Gastrocnemius medialis (tissue), 4 donors: ENCODE results near the gene ALKAL2. TPM values are rescaled to one million over a fixed set of nuclear protein-coding genes. Genes with fewer than 3 reads are reported as not detected.

Experiments used
- ATAC-seq, 2 donors: fragments of 150-250 bp; one replicate each; pipeline ENCODE4 v1.9.1; 2016
- DNase-seq, 2 donors: peaks; one replicate each; pipeline ENCODE4 v3.0.0-alpha.2; 2019
- H3K27ac ChIP-seq, 4 donors: fragments of 200-600 bp; sonication (generic); 1 replicate in 1 of 4; 2 replicates in 3 of 4; pipeline ENCODE4 v1.5.1; 2016 to 2018; ENCODE audit warnings: mild to moderate bottlenecking in 2 of 4, moderate library complexity in 1 of 4
- H3K27me3 ChIP-seq, 3 donors: fragments of 200-600 bp; sonication (generic) in 2 of 3; 1 replicate in 1 of 3; 2 replicates in 2 of 3; pipeline versions ENCODE4 v1.5.1 to v1.6.0; 2016 to 2019; ENCODE audit warnings: mild to moderate bottlenecking in 1 of 3, moderate library complexity in 1 of 3
- H3K36me3 ChIP-seq, 2 donors: fragments of 200-600 bp; sonication (generic) in 1 of 2; one replicate each; pipeline ENCODE4 v1.5.1; 2017 to 2018
- H3K4me1 ChIP-seq, 2 donors: fragments of 200-600 bp; sonication (generic) in 1 of 2; one replicate each; pipeline ENCODE4 v1.5.1; 2016 to 2017; ENCODE audit warnings: mild to moderate bottlenecking in 2 of 2
- H3K4me3 ChIP-seq, 4 donors: fragments of 200-600 bp; sonication (generic) in 3 of 4; 1 replicate in 1 of 4; 2 replicates in 3 of 4; pipeline ENCODE4 v1.5.1; 2016 to 2019; ENCODE audit warnings: mild to moderate bottlenecking in 2 of 4
- H3K9me3 ChIP-seq, 3 donors: fragments of 200-600 bp; sonication (generic) in 2 of 3; 1 replicate in 1 of 3; 2 replicates in 2 of 3; pipeline ENCODE4 v1.5.1; 2016 to 2019
- POLR2A ChIP-seq, 2 donors: fragments of 450-650 bp; IDR thresholded peaks; one replicate each; pipeline ENCODE4 v1.6.1; 2017; ENCODE audit warnings: antibody characterized with exemption in 2 of 2, mild to moderate bottlenecking in 2 of 2, moderate library complexity in 2 of 2
- in situ Hi-C, 4 donors: fragments of 200-750 bp; cut with MboI; loops; one replicate each; pipeline versions ENCODE4 v1.15.0 to v1.8.0; 2017; ENCODE audit warnings: low sequenced_read_pairs in 4 of 4
- intact Hi-C: fragments of 100-400 bp; cut with DNase I; formaldehyde crosslinking; loops from one replicate; pipeline ENCODE4 v1.15.1; 2023; ENCODE audit warnings: low total_unique reads
- total RNA-seq, 4 donors: library from RNA; depleted of rRNA; stranded (reverse); fragments of >200 nt; gene quantifications; one replicate each; pipeline versions ENCODE4 v1.1.0 to v1.2.3, GENCODE V29; 2016
- TF ChIP-seq, protein P1 (sequence below), 5 experiments: fragments of 450-650 bp in 3 of 5; fragments of 200-600 bp in 2 of 5; sonication (generic) in 2 of 5; IDR thresholded peaks in 4 of 5; conservative IDR thresholded peaks in 1 of 5; 1 replicate in 4 of 5; 2 replicates in 1 of 5; pipeline ENCODE4 v1.5.1; 2016 to 2019; ENCODE audit warnings: antibody characterized with exemption in 5 of 5, mild to moderate bottlenecking in 3 of 5, moderate library complexity in 3 of 5

ALKAL2 gene
- total RNA-seq, 4 donors from 2014 or later: not detected

DNA sequence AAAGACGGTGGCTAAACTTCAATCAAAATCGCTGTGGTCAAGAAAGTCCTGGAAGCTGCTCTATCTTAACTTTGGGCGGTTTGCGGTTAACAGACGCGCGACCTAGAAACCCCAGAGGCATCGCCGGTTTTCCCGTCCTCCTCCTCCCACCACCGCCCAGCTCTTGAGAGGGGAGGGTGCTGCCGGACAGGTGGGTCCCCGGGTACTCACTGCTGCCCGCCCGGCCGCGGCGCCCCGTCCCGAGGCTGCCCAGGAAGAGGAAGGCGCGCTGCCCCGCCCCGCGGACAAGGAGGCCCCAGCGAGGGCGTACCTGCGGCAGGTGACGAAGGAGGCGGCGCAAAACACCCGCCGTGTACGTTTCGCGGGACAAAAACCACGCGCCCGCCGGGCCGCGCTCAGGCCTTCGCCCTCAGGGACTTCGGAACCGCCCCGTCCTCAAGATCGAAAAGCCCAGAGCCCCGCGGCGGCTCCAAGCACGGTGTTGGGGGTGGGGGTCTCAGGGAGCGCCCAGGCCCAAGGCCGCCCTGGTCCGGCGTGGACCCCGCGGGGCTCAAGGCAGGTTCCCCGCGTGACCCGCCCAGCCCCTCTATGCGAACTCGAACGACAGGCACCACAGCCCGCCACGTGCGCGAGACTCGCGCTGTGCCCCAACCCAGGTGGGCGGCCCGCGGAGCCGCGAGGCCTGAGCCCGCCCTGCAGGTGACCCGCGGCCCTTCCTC, 24.0 kb downstream of the ALKAL2 start, which contains the start of gene SH3YL1:
TSS of gene SH3YL1 (minus strand) at position 259 of the 719 bp plus-strand sequence. CDS start at position 211, 48 bp downstream.
- in situ Hi-C loops: no loop called here
- Histone ChIP-seq H3K36me3 (no peaks in the 10 kb centered on the region), H3K27me3 (no peaks in the 10 kb centered on the region), H3K4me1 (peaks cover 18 to 29% of the 10 kb centered on the region in 2 donors), H3K9me3 (no peaks in the 10 kb centered on the region), H3K4me3 (peak within 1 kb of the TSS; percentile 79 to 96 (median 91)), H3K27ac (peak within 1 kb of the TSS; percentile 80 to 86 (median 84))
- TF ChIP-seq POLR2A (IDR thresholded peaks at IDR 0.05): no peak
- TF ChIP-seq, protein P1, sequence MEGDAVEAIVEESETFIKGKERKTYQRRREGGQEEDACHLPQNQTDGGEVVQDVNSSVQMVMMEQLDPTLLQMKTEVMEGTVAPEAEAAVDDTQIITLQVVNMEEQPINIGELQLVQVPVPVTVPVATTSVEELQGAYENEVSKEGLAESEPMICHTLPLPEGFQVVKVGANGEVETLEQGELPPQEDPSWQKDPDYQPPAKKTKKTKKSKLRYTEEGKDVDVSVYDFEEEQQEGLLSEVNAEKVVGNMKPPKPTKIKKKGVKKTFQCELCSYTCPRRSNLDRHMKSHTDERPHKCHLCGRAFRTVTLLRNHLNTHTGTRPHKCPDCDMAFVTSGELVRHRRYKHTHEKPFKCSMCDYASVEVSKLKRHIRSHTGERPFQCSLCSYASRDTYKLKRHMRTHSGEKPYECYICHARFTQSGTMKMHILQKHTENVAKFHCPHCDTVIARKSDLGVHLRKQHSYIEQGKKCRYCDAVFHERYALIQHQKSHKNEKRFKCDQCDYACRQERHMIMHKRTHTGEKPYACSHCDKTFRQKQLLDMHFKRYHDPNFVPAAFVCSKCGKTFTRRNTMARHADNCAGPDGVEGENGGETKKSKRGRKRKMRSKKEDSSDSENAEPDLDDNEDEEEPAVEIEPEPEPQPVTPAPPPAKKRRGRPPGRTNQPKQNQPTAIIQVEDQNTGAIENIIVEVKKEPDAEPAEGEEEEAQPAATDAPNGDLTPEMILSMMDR (IDR thresholded peaks at IDR 0.05 in 4 of 5, conservative IDR thresholded peaks at IDR 0.05 in 1 of 5): no peak
- peak in 1 of 2 donors; percentile 6 for DNase-seq
- peak; percentile 12 to 37 for ATAC-seq
- intact Hi-C loops: loop anchor here (5.0 kb wide), 1 partner anchor 413 kb away; the partner anchor contains the start of gene TMEM18

DNA sequence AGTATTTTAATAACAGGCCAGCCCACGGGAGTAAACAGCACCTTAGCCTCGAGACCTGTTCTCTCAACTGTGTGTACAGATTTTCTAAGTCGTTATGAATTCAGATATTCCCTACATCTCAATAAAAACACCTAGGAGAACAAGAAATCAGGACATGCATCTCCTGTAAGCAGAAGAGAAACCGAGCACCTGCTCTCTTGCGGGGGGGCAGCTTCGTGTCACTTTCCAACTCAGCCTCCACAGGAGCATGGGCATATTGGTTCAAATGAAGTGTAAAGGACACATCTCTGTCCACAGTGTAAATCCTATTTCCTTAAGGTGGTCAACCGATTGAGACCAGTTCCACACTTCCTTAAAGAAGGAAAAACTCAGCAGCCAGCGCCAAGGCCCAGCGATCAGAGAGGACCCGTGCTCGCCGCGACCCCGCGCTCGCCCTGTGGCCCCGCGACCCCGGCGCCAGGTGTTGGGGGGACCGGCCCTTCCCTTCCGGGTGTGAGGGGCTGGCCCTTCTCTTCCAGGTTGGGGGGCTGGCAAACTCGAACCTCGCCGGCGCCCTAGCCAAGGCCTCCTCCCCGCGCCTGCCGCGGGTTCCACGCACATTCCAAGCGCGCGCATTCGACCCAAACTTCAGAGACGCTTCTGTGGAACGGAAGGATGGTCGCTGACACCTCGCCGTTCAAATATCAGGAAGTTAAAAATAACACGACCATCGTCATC, 24.7 kb downstream of the ALKAL2 start:
- peaks cover 12 to 29% of the 10 kb centered on the region in 2 donors for H3K4me1 ChIP-seq
- no peaks in the 10 kb centered on the region for H3K27me3 ChIP-seq
- peak overlapping the region; percentile 79 to 96 (median 91) for H3K4me3 ChIP-seq
- H3K9me3 ChIP-seq: no peaks in the 10 kb centered on the region
- in situ Hi-C loops (no loop called here), intact Hi-C loops (loop anchor here (5.0 kb wide), 1 partner anchor 414 kb away; the partner anchor contains the start of gene TMEM18)
- no peak for TF ChIP-seq POLR2A (IDR thresholded peaks at IDR 0.05)
- TF ChIP-seq, protein P1 (IDR thresholded peaks at IDR 0.05 in 4 of 5, conservative IDR thresholded peaks at IDR 0.05 in 1 of 5): no peak
- peaks cover 0 to 5% of the 10 kb centered on the region in 2 donors for H3K36me3 ChIP-seq
- no peak overlapping the region for H3K27ac ChIP-seq
- DNase-seq (no peak), ATAC-seq (no peak)

DNA sequence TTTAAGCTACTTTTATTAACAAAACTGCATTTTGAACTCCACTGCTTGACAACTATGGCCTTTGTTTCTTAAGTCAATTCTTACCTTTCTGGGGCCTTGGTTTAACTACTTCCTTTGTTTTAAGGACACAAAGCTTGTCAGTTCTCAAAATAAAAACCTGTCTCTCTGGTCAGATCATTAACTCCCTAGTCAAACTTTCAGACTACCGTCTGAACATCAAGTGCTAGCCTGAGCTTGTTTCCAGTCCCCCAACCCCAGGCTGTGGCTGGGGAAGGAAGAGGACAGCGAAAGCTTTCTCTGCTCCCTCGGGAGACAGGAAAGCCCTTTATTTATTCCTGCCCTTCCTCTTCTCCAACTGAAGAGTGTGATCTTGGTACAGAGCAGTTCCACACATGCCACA, 25.8 kb downstream of the ALKAL2 start:
- no peaks in the 10 kb centered on the region for H3K9me3 ChIP-seq
- H3K4me3 ChIP-seq: no peak overlapping the region
- no peak for ATAC-seq
- peaks cover 12 to 29% of the 10 kb centered on the region in 2 donors for H3K4me1 ChIP-seq
- DNase-seq: no peak
- H3K27ac ChIP-seq: no peak overlapping the region
- no peak for TF ChIP-seq POLR2A (IDR thresholded peaks at IDR 0.05)
- TF ChIP-seq, protein P1 (IDR thresholded peaks at IDR 0.05 in 4 of 5, conservative IDR thresholded peaks at IDR 0.05 in 1 of 5): no peak
- intact Hi-C loops (loop anchor here (5.0 kb wide), 1 partner anchor 415 kb away; the partner anchor contains the start of gene TMEM18), in situ Hi-C loops (no loop called here)
- no peaks in the 10 kb centered on the region for H3K27me3 ChIP-seq
- peaks cover 0 to 6% of the 10 kb centered on the region in 2 donors for H3K36me3 ChIP-seq

DNA sequence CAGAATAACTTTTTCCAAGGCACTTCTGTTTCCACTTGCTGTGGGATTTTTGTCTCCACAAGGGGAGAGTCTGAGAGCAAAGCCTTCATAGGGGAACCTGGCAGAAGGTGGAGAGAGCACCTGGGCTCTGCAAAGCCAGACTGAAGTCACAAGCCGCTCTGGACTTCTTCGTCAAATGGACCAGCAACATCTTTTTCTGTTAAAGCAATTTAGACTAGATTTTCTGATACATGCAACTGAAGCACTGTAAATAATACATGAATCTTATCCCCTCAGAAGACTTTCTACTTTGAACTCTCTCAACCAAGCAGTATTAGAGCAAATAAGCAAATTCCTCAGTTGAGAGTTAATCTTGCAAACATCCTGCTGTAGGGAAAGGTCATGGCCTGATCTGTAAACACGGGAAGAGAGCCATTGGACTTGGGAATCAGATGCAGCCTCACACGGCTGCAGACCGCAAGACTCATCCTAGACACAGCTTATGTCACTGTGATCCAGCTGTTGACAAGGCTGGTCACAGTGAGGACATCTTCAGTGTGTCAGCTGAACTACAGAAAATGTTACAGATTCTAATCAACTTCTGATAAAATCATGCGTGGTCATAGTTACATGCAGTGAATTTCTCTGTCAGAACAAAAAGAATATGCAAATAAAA, 27.3 kb downstream of the ALKAL2 start:
- TF ChIP-seq POLR2A (IDR thresholded peaks at IDR 0.05): no peak
- TF ChIP-seq, protein P1 (IDR thresholded peaks at IDR 0.05 in 4 of 5, conservative IDR thresholded peaks at IDR 0.05 in 1 of 5): no peak

More for the DNA sequence above, 27.3 kb downstream of the ALKAL2 start:
- in situ Hi-C loops (no loop called here), intact Hi-C loops (loop anchor here (5.0 kb wide), 1 partner anchor 417 kb away; the partner anchor contains the start of gene TMEM18)
- no peak for DNase-seq
- Histone ChIP-seq H3K4me3 (no peak overlapping the region), H3K27me3 (no peaks in the 10 kb centered on the region), H3K9me3 (no peaks in the 10 kb centered on the region), H3K27ac (no peak overlapping the region), H3K36me3 (peaks cover 0 to 6% of the 10 kb centered on the region in 2 donors), H3K4me1 (peaks cover 4 to 15% of the 10 kb centered on the region in 2 donors)
- ATAC-seq: no peak
